H7 (cell line): Measurements from ENCODE around the gene GDAP2. TPM values are rescaled to one million over a fixed set of nuclear protein-coding genes. Genes with fewer than 3 reads are reported as not detected.

Source experiments
- DNase-seq: peaks from one replicate; pipeline ENCODE4 v3.0.0; 2012
- H3K27me3 ChIP-seq: 2 replicates; pipeline ENCODE4 v1.6.0; 2011; ENCODE audit warnings: mild to moderate bottlenecking, low read length; ENCODE audit not compliant: control insufficient read depth, insufficient read depth
- H3K36me3 ChIP-seq: replicated peaks from 2 replicates; pipeline ENCODE4 v1.5.1; 2011; ENCODE audit warnings: low read length; ENCODE audit not compliant: control insufficient read depth, insufficient read depth
- H3K4me3 ChIP-seq: 2 replicates; pipeline ENCODE4 v1.5.1; 2011; ENCODE audit warnings: low read depth, mild to moderate bottlenecking, control low read depth, low read length, moderate library complexity; ENCODE audit not compliant: insufficient read depth
- total RNA-seq: library from RNA; depleted of rRNA; stranded (reverse); fragments of >200 nt; shearing (Covaris generic); gene quantifications from 2 replicates; pipeline ENCODE4 v1.2.3, GENCODE V29; 2014; rRNA removed

The GDAP2 gene
- total RNA-seq, 1 experiment from 2014 or later, result 20.3 TPM

GRCh38 chr1:117819301-117819700, 110.1 kb downstream of the GDAP2 start:
- H3K4me3 ChIP-seq, result no peak overlapping the region
- no peaks in the 10 kb centered on the region for H3K36me3 ChIP-seq
- no peaks in the 10 kb centered on the region for H3K27me3 ChIP-seq
- no peak for DNase-seq

- Histone ChIP-seq H3K27me3 (no peaks in the 10 kb centered on the region), H3K4me3 (no peak overlapping the region), H3K36me3 (no peaks in the 10 kb centered on the region)
- no peak for DNase-seq
These were observed 111.0 kb downstream of the GDAP2 start for GRCh38 chr1:117818456-117818855.

GRCh38 chr1:117817629-117818028, 111.8 kb downstream of the GDAP2 start:
- Histone ChIP-seq H3K36me3 (no peaks in the 10 kb centered on the region), H3K27me3 (no peaks in the 10 kb centered on the region), H3K4me3 (no peak overlapping the region)
- no peak for DNase-seq

- Histone ChIP-seq H3K27me3 (no peaks in the 10 kb centered on the region), H3K36me3 (no peaks in the 10 kb centered on the region), H3K4me3 (no peak overlapping the region)
- DNase-seq, result no peak
These were observed 113.5 kb downstream of the GDAP2 start for GRCh38 chr1:117815926-117816325.

- Histone ChIP-seq H3K27me3 (no peaks in the 10 kb centered on the region), H3K36me3 (no peaks in the 10 kb centered on the region), H3K4me3 (no peak overlapping the region)
- DNase-seq, result no peak
These were observed 114.3 kb downstream of the GDAP2 start for GRCh38 chr1:117814856-117815797.

Other genes starting within 250 kb of the GDAP2 start
- 49.7 and 51.4 TPM in 2 replicates for gene WDR3, start 118 bp upstream of the GDAP2 start, total RNA-seq